ENCODE results near the gene ATP2A3. TPM values are rescaled to one million over a fixed set of nuclear protein-coding genes. Genes with fewer than 3 reads are reported as not detected.

The ATP2A3 gene
- total RNA-seq, 2 experiments from 2014 or later: 289 to 297 TPM

GRCh38 chr17:3913531-3914311 is 50.5 kb downstream of the ATP2A3 start:
- ATAC-seq (ENCODE audit: low read depth) (peak; percentile 72), DNase-seq (peak; percentile 89)
- peaks cover 35% of the 10 kb centered on the region for H3K4me1 Mint-ChIP-seq
- POLR2A ChIA-PET: interaction anchor here (0.5 to 2.9 kb wide), 8 partner anchors 10 to 130 kb away, joined by 3 to 10 read pairs (median 4); partner anchors contain the start of gene NCBP3
- H3K27me3 Mint-ChIP-seq: no peaks in the 10 kb centered on the region
- no peaks in the 10 kb centered on the region for H3K9me3 Mint-ChIP-seq
- peak overlapping the region; percentile 64 for H3K27ac Mint-ChIP-seq
- H3K36me3 Mint-ChIP-seq: no peaks in the 10 kb centered on the region
- no peak overlapping the region for H3K4me3 Mint-ChIP-seq

GRCh38 chr17:3912827-3913226 is 51.4 kb downstream of the ATP2A3 start:
- H3K9me3 Mint-ChIP-seq: no peaks in the 10 kb centered on the region
- H3K36me3 Mint-ChIP-seq: no peaks in the 10 kb centered on the region
- no peaks in the 10 kb centered on the region for H3K27me3 Mint-ChIP-seq
- H3K4me1 Mint-ChIP-seq: peaks cover 35% of the 10 kb centered on the region
- ATAC-seq (ENCODE audit: low read depth) (no peak), DNase-seq (no peak)
- H3K4me3 Mint-ChIP-seq: no peak overlapping the region
- POLR2A ChIA-PET: interaction anchor here (0.6 to 2.9 kb wide), 5 partner anchors 11 to 93 kb away, joined by 3 to 10 read pairs (median 4); partner anchors contain the start of gene NCBP3
- peak overlapping the region; percentile 17 for H3K27ac Mint-ChIP-seq

GRCh38 chr17:3911271-3912053 is 52.8 kb downstream of the ATP2A3 start:
- POLR2A ChIA-PET: interaction anchor here (0.6 to 2.9 kb wide), 4 partner anchors 54 to 172 kb away, joined by 3 to 10 read pairs (median 3); partner anchors contain the start of gene NCBP3

GRCh38 chr17:3910420-3911270 is 53.6 kb downstream of the ATP2A3 start:
- Mint-ChIP-seq H3K27me3 (peaks cover 4% of the 10 kb centered on the region), H3K36me3 (no peaks in the 10 kb centered on the region), H3K27ac (peak overlapping the region; percentile 90), H3K4me3 (peak overlapping the region; percentile 73), H3K9me3 (no peaks in the 10 kb centered on the region), H3K4me1 (peaks cover 23% of the 10 kb centered on the region)
- ATAC-seq (ENCODE audit: low read depth) (no peak), DNase-seq (no peak)
- POLR2A ChIA-PET: interaction anchor here (0.6 to 2.9 kb wide), 3 partner anchors 54 to 173 kb away, joined by 3 to 10 read pairs (median 3); partner anchors contain the start of gene NCBP3

More at GRCh38 chr17:3911271-3912053, 52.8 kb downstream of the ATP2A3 start:
- Mint-ChIP-seq H3K36me3 (no peaks in the 10 kb centered on the region), H3K9me3 (no peaks in the 10 kb centered on the region), H3K4me3 (peak overlapping the region; percentile 73), H3K4me1 (peaks cover 27% of the 10 kb centered on the region), H3K27me3 (no peaks in the 10 kb centered on the region), H3K27ac (peak overlapping the region; percentile 90)
- ATAC-seq (ENCODE audit: low read depth): peak; percentile 80
- DNase-seq: peak; percentile 67

- peak overlapping the region; percentile 37 for H3K27ac Mint-ChIP-seq
- H3K4me3 Mint-ChIP-seq: no peak overlapping the region
- H3K4me1 Mint-ChIP-seq: peaks cover 19% of the 10 kb centered on the region
- no peaks in the 10 kb centered on the region for H3K36me3 Mint-ChIP-seq
- ATAC-seq (ENCODE audit: low read depth) (no peak), DNase-seq (no peak)
- H3K27me3 Mint-ChIP-seq: peaks cover 4% of the 10 kb centered on the region
- H3K9me3 Mint-ChIP-seq: no peaks in the 10 kb centered on the region
- POLR2A ChIA-PET: no interaction called here
These were observed 55.0 kb downstream of the ATP2A3 start for GRCh38 chr17:3909257-3909656.

GRCh38 chr17:3907483-3908216 is 56.6 kb downstream of the ATP2A3 start:
- Mint-ChIP-seq H3K9me3 (no peaks in the 10 kb centered on the region), H3K4me1 (peaks cover 12% of the 10 kb centered on the region), H3K27ac (peak overlapping the region; percentile 6), H3K36me3 (no peaks in the 10 kb centered on the region), H3K27me3 (peaks cover 4% of the 10 kb centered on the region), H3K4me3 (no peak overlapping the region)
- DNase-seq: no peak
- POLR2A ChIA-PET: interaction anchor here (1.1 kb wide), 1 partner anchor 64 kb away, joined by 3 read pairs; no protein-coding TSS in a partner anchor
- no peak for ATAC-seq (ENCODE audit: low read depth)

GRCh38 chr17:3906881-3907280 is 57.4 kb downstream of the ATP2A3 start:
- POLR2A ChIA-PET: interaction anchor here (1.1 kb wide), 1 partner anchor 63 kb away, joined by 3 read pairs; no protein-coding TSS in a partner anchor
- no peak for ATAC-seq (ENCODE audit: low read depth)
- Mint-ChIP-seq H3K27ac (no peak overlapping the region), H3K9me3 (no peaks in the 10 kb centered on the region), H3K4me3 (no peak overlapping the region), H3K36me3 (no peaks in the 10 kb centered on the region), H3K27me3 (peaks cover 4% of the 10 kb centered on the region), H3K4me1 (peaks cover 11% of the 10 kb centered on the region)
- no peak for DNase-seq

GRCh38 chr17:3905017-3905520 is 59.2 kb downstream of the ATP2A3 start:
- Mint-ChIP-seq H3K9me3 (no peaks in the 10 kb centered on the region), H3K36me3 (no peaks in the 10 kb centered on the region), H3K4me1 (no peaks in the 10 kb centered on the region), H3K27me3 (peaks cover 6% of the 10 kb centered on the region), H3K4me3 (no peak overlapping the region), H3K27ac (no peak overlapping the region)
- POLR2A ChIA-PET: interaction anchor here (1.2 kb wide), 1 partner anchor 11 kb away, joined by 3 read pairs; no protein-coding TSS in a partner anchor
- ATAC-seq (ENCODE audit: low read depth) (no peak), DNase-seq (no peak)

GRCh38 chr17:3904501-3904900 is 59.7 kb downstream of the ATP2A3 start:
- Mint-ChIP-seq H3K4me1 (no peaks in the 10 kb centered on the region), H3K36me3 (no peaks in the 10 kb centered on the region), H3K4me3 (no peak overlapping the region), H3K9me3 (no peaks in the 10 kb centered on the region), H3K27ac (no peak overlapping the region), H3K27me3 (peaks cover 6% of the 10 kb centered on the region)
- no peak for ATAC-seq (ENCODE audit: low read depth)
- no peak for DNase-seq
- POLR2A ChIA-PET: no interaction called here

GRCh38 chr17:3903881-3904290 is 60.4 kb downstream of the ATP2A3 start:
- Mint-ChIP-seq H3K4me1 (no peaks in the 10 kb centered on the region), H3K4me3 (no peak overlapping the region), H3K27ac (no peak overlapping the region), H3K27me3 (peaks cover 6% of the 10 kb centered on the region), H3K36me3 (no peaks in the 10 kb centered on the region), H3K9me3 (no peaks in the 10 kb centered on the region)
- ATAC-seq (ENCODE audit: low read depth): no peak
- POLR2A ChIA-PET: no interaction called here
- DNase-seq: no peak

- DNase-seq: no peak
- POLR2A ChIA-PET: no interaction called here
- H3K4me1 Mint-ChIP-seq: no peaks in the 10 kb centered on the region
- no peaks in the 10 kb centered on the region for H3K9me3 Mint-ChIP-seq
- ATAC-seq (ENCODE audit: low read depth): no peak
- H3K36me3 Mint-ChIP-seq: no peaks in the 10 kb centered on the region
- H3K27ac Mint-ChIP-seq: no peak overlapping the region
- peaks cover 6% of the 10 kb centered on the region for H3K27me3 Mint-ChIP-seq
- H3K4me3 Mint-ChIP-seq: no peak overlapping the region
These were observed 61.0 kb downstream of the ATP2A3 start for GRCh38 chr17:3903051-3903825.

Measured in activated naive CD8-positive, alpha-beta T cell treated with anti-CD3 and anti-CD28 coated beads, Interleukin-2, amount 10 ng/mL, durations not matched to agents 7 days and 5 days (primary cell).